SIG-M5 treated with dmso at 0.1 percent for 504 hours (cell line): ENCODE data around the gene NLGN1.
A peak's percentile ranks its signal among the peaks of the same experiment; 100 is the strongest.

Experiments used
- DNase-seq: peaks from one replicate; lab custom pipeline; 2025; ENCODE audit not compliant: unreplicated experiment; lab: John Stamatoyannopoulos, UW

NLGN1 gene

GRCh38 chr3:174318181-174318580, 920.6 kb downstream of the NLGN1 start:
- no peak for DNase-seq

DNA sequence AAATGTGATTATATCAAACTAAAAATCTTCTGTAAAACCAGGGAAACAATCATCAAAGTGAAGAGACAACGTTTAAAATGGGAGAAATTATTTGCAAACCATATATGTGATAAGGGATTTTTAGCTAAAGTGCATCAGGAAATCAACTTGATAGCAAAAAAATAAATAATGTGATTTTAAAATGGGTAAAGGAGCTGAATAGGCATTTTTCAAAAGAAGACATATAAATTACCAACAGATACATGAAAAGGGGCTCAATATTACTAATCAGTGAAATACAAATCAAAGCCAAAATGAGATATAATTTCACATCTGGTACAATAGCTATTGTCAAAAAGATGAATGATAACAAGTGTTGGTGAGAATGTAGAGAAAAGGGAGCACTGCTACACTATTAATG, 924.0 kb downstream of the NLGN1 start:
- no peak for DNase-seq

- DNase-seq: no peak
These were observed 925.2 kb downstream of the NLGN1 start for GRCh38 chr3:174322789-174323188.

DNA sequence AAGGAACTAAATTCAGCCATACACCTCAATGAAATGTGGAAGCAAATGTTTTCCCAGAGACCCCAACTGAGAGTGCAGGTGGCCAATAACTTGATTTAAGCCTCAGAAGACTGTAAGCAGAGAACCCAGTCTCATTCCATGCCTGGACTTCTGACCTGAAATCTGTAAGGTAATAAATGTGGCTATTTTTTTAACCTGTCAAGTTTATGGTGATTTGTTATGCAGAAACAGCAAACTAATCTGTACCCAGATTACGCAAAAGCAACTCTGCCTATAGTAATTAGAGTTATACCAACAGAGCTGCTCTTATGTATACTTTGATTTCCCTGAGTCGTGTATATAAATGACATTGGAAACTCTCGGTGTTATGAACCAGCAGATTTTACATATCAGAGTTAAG, 927.6 kb downstream of the NLGN1 start:
- no peak for DNase-seq

DNA sequence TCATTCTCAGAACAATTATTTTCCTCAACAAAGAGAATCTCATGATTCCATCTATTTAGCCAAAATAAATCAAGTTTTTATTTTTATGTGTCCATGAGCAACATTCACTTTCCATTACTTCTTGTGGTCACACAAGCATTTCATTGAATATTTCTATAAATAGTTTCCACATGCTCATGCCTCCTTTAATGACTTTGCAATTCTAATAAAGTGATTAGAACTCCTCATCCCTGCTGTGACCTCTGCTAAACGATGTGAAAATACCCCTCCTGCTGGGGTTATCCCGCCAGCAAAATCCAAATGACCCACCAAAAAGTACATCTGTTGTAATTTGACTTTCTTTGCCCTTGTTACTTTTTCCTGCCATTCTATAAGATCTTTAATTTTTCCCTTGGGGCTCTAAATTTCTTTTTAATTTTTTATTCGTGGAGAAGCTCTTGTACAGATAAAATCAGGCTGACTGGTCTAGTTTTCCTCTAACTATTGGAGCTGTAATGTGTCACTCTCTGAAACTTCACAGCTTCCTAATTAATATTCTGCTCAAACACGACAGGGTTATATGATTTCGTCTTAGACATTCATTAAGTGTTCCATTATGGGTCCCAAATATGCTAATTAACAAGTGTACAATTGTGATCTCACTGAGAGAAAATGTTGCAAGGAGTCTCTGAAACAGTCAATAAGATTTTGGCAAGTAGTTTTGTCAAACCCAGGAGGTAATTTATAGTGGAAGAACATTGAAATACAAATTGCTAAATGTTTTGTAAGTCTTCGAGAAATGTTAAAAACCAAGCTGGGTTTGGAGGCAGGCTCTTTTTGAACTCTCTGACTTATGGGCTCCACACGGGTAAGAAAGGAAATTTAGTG, 928.5 kb downstream of the NLGN1 start:
- no peak for DNase-seq

DNA sequence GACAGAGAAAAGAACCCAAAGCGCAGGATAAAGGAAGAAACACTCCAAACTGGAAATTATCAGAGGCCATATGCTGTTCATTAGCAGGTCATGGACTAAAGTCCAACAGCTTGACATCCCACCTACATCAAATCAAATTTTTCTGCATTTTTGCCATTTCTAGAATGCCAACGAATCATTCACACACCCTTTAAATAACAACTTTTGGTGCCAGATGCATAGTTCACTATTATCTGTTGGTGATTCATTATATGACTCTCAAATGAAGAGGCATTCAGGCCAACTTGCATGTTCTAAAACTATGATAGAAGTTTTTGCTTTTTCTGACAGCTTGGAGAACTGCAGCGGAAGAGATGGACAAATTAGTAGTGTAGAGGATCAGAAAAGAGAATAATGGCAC, 931.8 kb downstream of the NLGN1 start:
- no peak for DNase-seq

GRCh38 chr3:174330303-174330702, 932.8 kb downstream of the NLGN1 start:
- no peak for DNase-seq

- DNase-seq: peak; percentile 89
These were observed 933.7 kb downstream of the NLGN1 start for GRCh38 chr3:174331095-174331800.

- DNase-seq: no peak
These were observed 934.8 kb downstream of the NLGN1 start for GRCh38 chr3:174332391-174332790.

DNA sequence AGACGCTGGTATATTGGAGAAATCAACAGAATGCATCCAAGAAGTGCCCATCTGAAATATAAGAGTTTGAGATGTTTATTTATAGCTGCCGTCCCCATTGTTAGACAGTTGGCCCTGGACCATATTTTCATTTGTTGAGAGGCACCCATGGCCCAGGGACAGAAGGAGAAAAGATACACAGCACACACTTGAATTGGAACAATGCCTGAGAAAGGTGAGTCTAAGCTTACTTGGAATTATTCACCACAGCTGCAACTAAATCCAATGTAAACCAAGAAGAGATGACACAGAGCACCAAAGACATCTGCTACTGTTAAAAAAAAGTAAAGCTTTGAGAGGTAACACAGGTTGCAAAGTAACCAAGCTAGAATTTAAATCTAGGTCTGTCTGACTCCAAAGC, 936.1 kb downstream of the NLGN1 start:
- no peak for DNase-seq

GRCh38 chr3:174334111-174334510, 936.6 kb downstream of the NLGN1 start:
- DNase-seq: no peak

DNA sequence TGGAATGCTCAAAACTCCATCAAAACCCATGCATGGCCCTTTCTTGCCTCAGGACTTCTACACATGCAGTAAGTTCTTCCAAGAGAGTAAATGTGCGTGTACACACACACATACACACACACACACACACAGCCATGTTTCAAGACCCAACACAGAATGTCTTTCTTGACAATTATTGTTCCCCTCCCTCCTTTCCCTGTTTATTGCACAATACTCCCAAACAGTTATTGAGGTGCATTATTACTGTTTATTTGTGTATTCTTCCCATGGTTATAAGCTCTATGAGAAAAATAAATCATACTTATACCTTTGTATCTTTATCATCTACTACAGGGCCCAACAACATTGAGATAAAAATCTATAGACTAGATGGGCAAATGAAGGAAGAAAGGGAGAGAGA, 937.8 kb downstream of the NLGN1 start:
- no peak for DNase-seq

DNA sequence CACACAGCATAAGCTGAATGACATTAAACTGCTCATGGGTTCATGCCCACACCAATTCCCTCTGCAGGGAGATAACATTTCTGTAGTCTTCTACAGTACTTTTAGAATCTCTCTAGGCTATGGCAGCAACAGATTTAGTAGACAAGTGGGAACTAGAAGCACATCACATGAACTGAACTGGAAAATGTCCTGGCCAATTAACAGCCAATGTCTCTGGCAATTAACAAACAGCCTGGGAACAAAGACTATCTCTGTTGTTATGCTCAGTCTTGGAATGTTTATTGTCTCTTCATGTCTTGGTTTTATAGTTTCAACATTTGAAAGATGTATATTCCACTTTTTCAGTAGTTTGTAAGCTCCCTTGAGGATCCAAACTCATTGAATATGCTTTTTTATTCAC, 938.4 kb downstream of the NLGN1 start:
- DNase-seq: no peak
